HG03565 (cell line): ENCODE results near the gene RGS6.
A peak's percentile ranks its signal among the peaks of the same experiment; 100 is the strongest.

Source experiments
- ATAC-seq: cut with Tn5 transposase; IDR thresholded peaks from one replicate; pipeline ENCODE4 v1.9.1; 2021; ENCODE audit warnings: mild to moderate bottlenecking, moderate library complexity; ENCODE audit not compliant: unreplicated experiment

The RGS6 gene

GRCh38 chr14:71943695-71944018, 11.4 kb downstream of the RGS6 start:
- ATAC-seq, result no peak

- no peak for ATAC-seq
Measured at GRCh38 chr14:71947947-71948500, 15.8 kb downstream of the RGS6 start.

GRCh38 chr14:71952381-71953363, 20.4 kb downstream of the RGS6 start:
- ATAC-seq, result no peak

GRCh38 chr14:71956920-71957563, 24.8 kb downstream of the RGS6 start:
- ATAC-seq, result peak; percentile 71

- no peak for ATAC-seq
Measured at GRCh38 chr14:71959055-71959454, 26.8 kb downstream of the RGS6 start.

- no peak for ATAC-seq
Measured at GRCh38 chr14:71960494-71961353, 28.5 kb downstream of the RGS6 start.

GRCh38 chr14:71961972-71962371, 29.7 kb downstream of the RGS6 start:
- ATAC-seq, result no peak

GRCh38 chr14:71964716-71965115, 32.5 kb downstream of the RGS6 start:
- no peak for ATAC-seq

GRCh38 chr14:71966528-71966927, 34.3 kb downstream of the RGS6 start:
- no peak for ATAC-seq

GRCh38 chr14:71967704-71968103, 35.5 kb downstream of the RGS6 start:
- no peak for ATAC-seq

GRCh38 chr14:71970272-71970671, 38.0 kb downstream of the RGS6 start:
- ATAC-seq, result no peak

GRCh38 chr14:71985538-71986189, 53.4 kb downstream of the RGS6 start:
- ATAC-seq, result no peak

GRCh38 chr14:71988476-71988875, 56.2 kb downstream of the RGS6 start:
- ATAC-seq, result no peak

- ATAC-seq, result no peak
Measured at GRCh38 chr14:71988939-71989338, 56.7 kb downstream of the RGS6 start.

- no peak for ATAC-seq
Measured at GRCh38 chr14:71994416-71994815, 62.2 kb downstream of the RGS6 start.

GRCh38 chr14:71995741-71996140, 63.5 kb downstream of the RGS6 start:
- ATAC-seq, result no peak

GRCh38 chr14:71996610-71997009, 64.4 kb downstream of the RGS6 start:
- no peak for ATAC-seq

- no peak for ATAC-seq
Measured at GRCh38 chr14:72000907-72001306, 68.7 kb downstream of the RGS6 start.

- ATAC-seq, result no peak
Measured at GRCh38 chr14:72002731-72003130, 70.5 kb downstream of the RGS6 start.

GRCh38 chr14:72008666-72009065, 76.4 kb downstream of the RGS6 start:
- no peak for ATAC-seq

GRCh38 chr14:72010474-72010873, 78.2 kb downstream of the RGS6 start:
- no peak for ATAC-seq
